ENCODE measurements around the gene ABHD17C. TPM values are rescaled to one million over a fixed set of nuclear protein-coding genes. Genes with fewer than 3 reads are reported as not detected.

ABHD17C gene
- polyA plus RNA-seq, 2 of the 4 experiments (the other 2 are of a cell fraction): 14.0 to 23.7 TPM

- H3K4me2 ChIP-seq: no peak overlapping the region
- H3K27ac ChIP-seq: no peak overlapping the region
- ChIA-PET CTCF (interaction anchor here (0.6 to 2.1 kb wide), 3 partner anchors 8 to 110 kb away, joined by 3 to 9 read pairs (median 3); no protein-coding TSS in a partner anchor), POLR2A (no interaction called here)
- TF ChIP-seq ELK1 (IDR thresholded peaks at IDR 0.05; ENCODE audit: low read depth, low read length): no peak
- no peak for TF ChIP-seq POLR2AphosphoS2 (conservative IDR thresholded peaks at IDR 0.05; ENCODE audit: low read length)
- no peak for TF ChIP-seq TP53 (CRISPR knock-in tag; IDR thresholded peaks at IDR 0.05)
- TF ChIP-seq E2F6 (IDR thresholded peaks at IDR 0.05; ENCODE audit: borderline replicate concordance, low read depth): no peak
- no peak for TF ChIP-seq FOSB (CRISPR knock-in tag; IDR thresholded peaks at IDR 0.05)
- no peak for TF ChIP-seq HOXA7 (CRISPR knock-in tag; IDR thresholded peaks at IDR 0.05)
- TF ChIP-seq SREBF2 (IDR thresholded peaks at IDR 0.05): no peak
- TF ChIP-seq, protein P1, sequence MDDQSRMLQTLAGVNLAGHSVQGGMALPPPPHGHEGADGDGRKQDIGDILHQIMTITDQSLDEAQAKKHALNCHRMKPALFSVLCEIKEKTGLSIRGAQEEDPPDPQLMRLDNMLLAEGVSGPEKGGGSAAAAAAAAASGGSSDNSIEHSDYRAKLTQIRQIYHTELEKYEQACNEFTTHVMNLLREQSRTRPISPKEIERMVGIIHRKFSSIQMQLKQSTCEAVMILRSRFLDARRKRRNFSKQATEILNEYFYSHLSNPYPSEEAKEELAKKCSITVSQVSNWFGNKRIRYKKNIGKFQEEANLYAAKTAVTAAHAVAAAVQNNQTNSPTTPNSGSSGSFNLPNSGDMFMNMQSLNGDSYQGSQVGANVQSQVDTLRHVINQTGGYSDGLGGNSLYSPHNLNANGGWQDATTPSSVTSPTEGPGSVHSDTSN (IDR thresholded peaks at IDR 0.05): no peak
- no peak for TF ChIP-seq PHF8 (IDR thresholded peaks at IDR 0.05; ENCODE audit: borderline replicate concordance, low read depth)
- no peak for TF ChIP-seq BHLHE40 (IDR thresholded peaks at IDR 0.05; ENCODE audit: low read depth, low read length)
- TF ChIP-seq, protein P2, sequence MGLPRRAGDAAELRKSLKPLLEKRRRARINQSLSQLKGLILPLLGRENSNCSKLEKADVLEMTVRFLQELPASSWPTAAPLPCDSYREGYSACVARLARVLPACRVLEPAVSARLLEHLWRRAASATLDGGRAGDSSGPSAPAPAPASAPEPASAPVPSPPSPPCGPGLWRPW (IDR thresholded peaks at IDR 0.05): no peak
- TF ChIP-seq, protein P3, sequence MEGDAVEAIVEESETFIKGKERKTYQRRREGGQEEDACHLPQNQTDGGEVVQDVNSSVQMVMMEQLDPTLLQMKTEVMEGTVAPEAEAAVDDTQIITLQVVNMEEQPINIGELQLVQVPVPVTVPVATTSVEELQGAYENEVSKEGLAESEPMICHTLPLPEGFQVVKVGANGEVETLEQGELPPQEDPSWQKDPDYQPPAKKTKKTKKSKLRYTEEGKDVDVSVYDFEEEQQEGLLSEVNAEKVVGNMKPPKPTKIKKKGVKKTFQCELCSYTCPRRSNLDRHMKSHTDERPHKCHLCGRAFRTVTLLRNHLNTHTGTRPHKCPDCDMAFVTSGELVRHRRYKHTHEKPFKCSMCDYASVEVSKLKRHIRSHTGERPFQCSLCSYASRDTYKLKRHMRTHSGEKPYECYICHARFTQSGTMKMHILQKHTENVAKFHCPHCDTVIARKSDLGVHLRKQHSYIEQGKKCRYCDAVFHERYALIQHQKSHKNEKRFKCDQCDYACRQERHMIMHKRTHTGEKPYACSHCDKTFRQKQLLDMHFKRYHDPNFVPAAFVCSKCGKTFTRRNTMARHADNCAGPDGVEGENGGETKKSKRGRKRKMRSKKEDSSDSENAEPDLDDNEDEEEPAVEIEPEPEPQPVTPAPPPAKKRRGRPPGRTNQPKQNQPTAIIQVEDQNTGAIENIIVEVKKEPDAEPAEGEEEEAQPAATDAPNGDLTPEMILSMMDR (IDR thresholded peaks at IDR 0.05): no peak
- no peak for TF ChIP-seq POLR2A (IDR thresholded peaks at IDR 0.05; ENCODE audit: low read length)
- TF ChIP-seq, protein P4, sequence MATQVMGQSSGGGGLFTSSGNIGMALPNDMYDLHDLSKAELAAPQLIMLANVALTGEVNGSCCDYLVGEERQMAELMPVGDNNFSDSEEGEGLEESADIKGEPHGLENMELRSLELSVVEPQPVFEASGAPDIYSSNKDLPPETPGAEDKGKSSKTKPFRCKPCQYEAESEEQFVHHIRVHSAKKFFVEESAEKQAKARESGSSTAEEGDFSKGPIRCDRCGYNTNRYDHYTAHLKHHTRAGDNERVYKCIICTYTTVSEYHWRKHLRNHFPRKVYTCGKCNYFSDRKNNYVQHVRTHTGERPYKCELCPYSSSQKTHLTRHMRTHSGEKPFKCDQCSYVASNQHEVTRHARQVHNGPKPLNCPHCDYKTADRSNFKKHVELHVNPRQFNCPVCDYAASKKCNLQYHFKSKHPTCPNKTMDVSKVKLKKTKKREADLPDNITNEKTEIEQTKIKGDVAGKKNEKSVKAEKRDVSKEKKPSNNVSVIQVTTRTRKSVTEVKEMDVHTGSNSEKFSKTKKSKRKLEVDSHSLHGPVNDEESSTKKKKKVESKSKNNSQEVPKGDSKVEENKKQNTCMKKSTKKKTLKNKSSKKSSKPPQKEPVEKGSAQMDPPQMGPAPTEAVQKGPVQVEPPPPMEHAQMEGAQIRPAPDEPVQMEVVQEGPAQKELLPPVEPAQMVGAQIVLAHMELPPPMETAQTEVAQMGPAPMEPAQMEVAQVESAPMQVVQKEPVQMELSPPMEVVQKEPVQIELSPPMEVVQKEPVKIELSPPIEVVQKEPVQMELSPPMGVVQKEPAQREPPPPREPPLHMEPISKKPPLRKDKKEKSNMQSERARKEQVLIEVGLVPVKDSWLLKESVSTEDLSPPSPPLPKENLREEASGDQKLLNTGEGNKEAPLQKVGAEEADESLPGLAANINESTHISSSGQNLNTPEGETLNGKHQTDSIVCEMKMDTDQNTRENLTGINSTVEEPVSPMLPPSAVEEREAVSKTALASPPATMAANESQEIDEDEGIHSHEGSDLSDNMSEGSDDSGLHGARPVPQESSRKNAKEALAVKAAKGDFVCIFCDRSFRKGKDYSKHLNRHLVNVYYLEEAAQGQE (IDR thresholded peaks at IDR 0.05): no peak
- TF ChIP-seq HDAC2 (IDR thresholded peaks at IDR 0.05): no peak
- no peak for TF ChIP-seq ZNF302 (CRISPR knock-in tag; IDR thresholded peaks at IDR 0.05)
- TF ChIP-seq RAD21 (conservative IDR thresholded peaks at IDR 0.05 in 1 of 2, IDR thresholded peaks at IDR 0.05 in 1 of 2): no peak
- WGBS (ENCODE audit: missing lambda C conversion rate): 85% methylated on average over 2 of the region's 2 CpGs
- DNase-seq (ENCODE audit: low read depth in 1 of 2, low spot score in 1 of 2): no peak
- H3K4me3 ChIP-seq: no peak overlapping the region
- peaks cover 9% of the 10 kb centered on the region; the same call in 2 of the 3 replicates for H3K4me1 ChIP-seq
- no peak for ATAC-seq
- FAIRE-seq: no peak
- no peaks in the 10 kb centered on the region for H3K9me3 ChIP-seq
Measured at GRCh38 chr15:80677041-80677440, 18.1 kb upstream of the ABHD17C start.

All from A549 (cell line).